ENCODE data around the gene GLB1L2.

Gene GLB1L2

GRCh38 chr11:134370526-134371435, 39.0 kb downstream of the GLB1L2 start:
- no peak for DNase-seq

DNA sequence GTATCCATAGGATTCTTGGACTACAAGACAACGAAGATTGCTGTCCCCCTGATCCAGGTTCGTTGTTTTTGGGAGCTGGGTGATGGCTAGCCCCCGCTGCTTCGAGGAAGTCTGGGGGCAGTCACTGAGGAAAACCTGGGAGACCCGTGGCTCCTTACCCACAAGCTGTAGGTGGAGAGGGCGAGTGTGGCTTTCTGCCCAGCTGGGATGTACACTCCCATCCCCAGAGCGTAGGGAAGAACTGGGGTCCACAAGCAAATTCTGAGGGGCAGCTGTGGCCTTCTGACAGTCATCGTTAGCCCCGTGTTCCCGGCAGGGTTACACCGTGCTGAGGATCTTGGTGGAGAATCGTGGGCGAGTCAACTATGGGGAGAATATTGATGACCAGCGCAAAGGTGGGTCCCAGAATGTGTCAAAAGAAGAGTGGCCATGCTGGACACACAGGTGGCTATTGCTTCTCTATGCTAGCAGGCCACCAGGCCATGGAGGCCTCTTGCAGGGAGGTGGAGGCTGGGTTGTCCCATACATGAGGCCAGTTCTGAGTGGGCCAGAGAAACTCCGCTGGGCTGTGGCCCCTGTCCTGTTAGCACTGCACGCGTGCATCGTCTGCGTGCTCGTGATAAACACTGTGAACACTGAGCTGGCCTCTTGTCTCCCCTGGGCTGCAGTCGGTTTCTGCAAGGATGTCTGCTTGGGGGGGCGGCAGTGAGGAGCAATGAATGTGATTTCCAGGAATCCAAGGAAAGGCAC, 39.8 kb downstream of the GLB1L2 start:
- DNase-seq = no peak

DNA sequence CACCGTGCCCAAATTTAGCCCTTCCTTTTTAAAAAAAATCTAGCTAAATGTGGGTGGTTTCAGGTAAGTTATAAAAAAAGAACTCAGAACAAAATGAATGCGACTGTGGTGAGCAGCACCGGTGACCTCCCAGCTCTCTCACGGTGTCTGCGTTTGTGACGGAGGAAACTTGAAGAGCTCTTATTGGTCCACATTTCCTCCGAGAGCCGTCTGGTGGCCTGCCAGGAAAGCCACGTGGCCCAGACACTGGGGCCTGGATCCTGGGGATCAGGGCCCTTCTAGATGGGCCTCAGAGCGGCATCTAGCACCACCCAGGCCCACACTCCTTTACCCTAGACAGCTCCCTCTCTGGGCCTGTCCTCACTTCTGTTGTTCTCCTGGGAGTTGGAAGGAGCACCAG, 40.7 kb downstream of the GLB1L2 start:
- no peak for DNase-seq

GRCh38 chr11:134372961-134373360, 41.2 kb downstream of the GLB1L2 start:
- no peak for DNase-seq

DNA sequence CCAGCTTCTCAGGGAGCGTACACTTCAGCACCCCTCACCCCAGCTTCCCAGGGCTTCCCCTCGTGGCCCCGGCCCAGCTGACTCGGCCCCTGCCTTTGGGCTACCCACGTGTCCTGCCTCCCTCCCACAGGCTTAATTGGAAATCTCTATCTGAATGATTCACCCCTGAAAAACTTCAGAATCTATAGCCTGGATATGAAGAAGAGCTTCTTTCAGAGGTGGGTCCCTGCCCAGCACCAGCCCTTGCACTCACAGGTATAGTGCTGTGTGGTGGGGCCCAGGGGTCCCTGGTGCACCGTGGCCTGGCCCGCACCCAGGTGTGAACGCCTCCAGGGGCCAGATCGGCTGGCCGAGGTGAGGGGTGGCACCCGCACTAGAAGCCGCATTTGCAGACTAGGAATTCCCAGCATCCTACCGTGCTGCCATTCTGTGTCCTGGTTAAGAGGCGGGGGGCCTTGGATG, 41.8 kb downstream of the GLB1L2 start:
- no peak for DNase-seq

- no peak for DNase-seq
Measured at GRCh38 chr11:134374171-134374570, 42.4 kb downstream of the GLB1L2 start.

- DNase-seq = no peak
Measured at GRCh38 chr11:134374891-134375550, 43.2 kb downstream of the GLB1L2 start.

DNA sequence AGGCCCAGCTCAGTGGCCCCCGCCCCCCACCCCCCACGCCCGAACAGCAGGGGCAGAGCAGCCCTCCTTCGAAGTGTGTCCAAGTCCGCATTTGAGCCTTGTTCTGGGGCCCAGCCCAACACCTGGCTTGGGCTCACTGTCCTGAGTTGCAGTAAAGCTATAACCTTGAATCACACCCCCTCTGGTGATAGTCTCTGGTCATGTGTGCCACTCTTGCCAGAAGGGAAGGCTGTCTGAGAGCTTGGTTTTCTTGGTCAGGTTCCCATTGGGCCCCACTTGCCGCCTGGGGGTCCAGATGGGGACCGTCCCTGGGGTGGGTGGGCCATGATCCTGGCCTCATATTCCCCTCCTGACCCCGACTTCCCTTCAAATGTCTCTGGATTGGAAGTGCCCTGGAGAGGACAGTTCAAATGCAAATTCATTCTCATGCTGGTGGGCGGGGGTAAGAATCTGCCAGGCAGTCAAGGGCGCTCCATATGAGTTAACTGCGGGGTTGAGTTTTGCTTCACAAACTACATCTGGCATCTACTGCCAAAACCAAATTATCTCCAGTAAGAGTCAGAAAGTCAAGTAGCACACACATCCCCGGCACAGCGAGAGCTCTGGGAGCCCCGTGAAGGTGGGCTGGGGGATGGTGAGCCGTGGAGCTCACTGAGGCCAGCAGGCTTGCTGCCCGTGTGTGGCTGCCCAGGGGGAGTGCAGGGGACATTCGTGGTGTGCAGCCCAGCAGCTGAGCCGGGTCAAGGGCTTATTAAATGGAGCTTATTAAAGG, 44.5 kb downstream of the GLB1L2 start:
- no peak for DNase-seq

GRCh38 chr11:134377876-134378275, 46.1 kb downstream of the GLB1L2 start:
- no peak for DNase-seq

DNA sequence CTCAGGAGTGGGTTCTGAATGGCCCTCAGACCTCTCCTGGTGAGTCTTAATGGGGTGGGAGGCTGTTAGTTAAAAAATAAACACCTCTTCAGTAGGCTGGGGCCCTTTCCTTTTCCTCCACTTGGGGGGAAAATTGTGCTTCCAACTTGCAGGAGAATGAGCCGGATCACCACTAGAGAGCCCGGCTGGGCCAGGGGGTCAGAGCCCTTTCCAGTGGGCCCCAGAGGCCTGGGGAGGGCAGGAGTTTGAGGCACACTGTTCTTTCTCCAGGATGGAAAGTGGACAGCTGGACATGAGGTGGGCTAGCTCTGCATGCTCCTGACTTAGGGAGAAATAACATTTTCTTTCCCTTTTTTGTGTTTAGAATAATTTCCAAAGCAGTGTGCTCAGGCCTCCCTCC, 47.5 kb downstream of the GLB1L2 start:
- DNase-seq = no peak

DNA sequence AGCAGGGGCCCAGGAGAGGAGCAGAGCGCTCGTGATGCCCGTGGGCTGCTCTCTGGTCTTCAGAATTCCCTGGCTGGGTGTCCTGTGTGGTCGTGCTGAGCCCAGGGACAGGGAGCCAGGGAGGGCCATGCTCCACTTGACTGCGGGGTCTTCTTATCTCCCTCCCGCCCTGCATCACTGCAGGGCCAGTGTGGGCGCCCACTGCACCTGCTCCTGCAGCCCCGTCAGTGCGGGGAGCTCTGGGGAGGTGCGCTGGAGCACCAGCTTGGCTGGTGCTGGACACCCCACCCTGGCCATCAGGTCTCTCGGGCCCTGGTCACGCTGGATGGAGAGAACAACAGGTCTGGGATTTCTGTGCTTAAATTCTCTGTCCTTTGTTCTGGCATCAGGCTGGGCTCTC, 48.4 kb downstream of the GLB1L2 start:
- DNase-seq = no peak

DNA sequence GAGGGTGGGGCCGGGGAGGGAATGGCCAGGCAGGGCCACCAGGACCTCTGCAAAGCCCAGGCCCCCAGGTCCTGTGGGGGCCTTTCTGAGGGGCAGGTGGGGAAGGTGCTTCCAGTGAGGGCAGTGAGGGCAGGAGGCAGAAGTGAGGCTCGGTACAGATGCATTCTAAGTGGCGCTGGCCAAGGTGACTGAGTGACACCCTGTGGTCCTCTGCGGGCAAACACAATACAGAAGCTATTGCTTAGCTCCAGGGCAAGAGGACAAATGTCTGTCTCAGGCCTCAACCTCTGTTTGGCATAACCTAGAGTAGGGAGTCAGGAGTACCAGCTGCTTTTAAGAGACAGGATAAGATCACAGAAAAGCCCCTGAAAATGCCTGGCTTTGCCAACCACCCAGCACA, 49.0 kb downstream of the GLB1L2 start:
- DNase-seq = no peak

DNA sequence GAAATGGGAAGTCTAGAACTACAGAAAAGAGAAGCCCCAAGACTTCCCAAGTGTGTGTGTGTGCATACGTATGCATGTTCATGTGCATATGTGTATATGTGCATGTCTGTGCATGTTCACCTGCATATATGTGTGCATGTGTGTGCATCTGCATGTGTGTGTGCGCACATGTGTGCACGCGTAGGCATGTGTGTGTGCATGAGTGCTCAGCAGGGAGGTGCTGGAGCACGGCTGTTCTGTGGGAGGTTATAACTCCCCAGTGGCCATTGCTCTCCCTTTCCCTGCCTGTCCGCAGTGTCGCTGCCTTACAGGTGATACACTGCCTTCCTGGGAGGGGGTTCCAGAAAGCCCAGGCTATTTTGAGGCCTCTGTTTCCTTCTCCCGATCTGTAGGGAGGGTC, 50.5 kb downstream of the GLB1L2 start:
- DNase-seq = no peak

GRCh38 chr11:134382830-134383229, 51.0 kb downstream of the GLB1L2 start:
- no peak for DNase-seq

GRCh38 chr11:134383576-134384221, 51.9 kb downstream of the GLB1L2 start:
- DNase-seq = no peak

- no peak for DNase-seq
Measured at GRCh38 chr11:134384406-134384805, 52.6 kb downstream of the GLB1L2 start.

DNA sequence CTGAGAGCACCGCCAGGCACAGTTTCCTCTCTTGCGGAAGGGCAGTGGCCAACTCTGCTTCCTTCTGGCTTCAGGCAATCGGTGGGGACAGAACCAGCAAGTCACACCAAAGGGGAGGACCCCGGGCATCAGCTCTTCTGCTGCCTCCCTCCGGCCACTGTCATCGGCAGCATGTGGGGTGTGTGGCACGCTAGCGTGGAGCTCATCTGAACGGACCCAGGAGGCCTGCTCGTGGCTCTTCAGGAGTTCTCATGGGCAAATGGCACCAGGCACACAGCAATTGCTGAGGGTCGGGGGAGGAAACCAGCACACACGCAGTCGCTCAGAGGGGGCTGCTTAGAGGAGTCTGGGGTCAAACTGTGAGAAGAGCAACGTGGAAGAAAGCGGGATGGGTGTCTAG, 53.4 kb downstream of the GLB1L2 start:
- no peak for DNase-seq

DNA sequence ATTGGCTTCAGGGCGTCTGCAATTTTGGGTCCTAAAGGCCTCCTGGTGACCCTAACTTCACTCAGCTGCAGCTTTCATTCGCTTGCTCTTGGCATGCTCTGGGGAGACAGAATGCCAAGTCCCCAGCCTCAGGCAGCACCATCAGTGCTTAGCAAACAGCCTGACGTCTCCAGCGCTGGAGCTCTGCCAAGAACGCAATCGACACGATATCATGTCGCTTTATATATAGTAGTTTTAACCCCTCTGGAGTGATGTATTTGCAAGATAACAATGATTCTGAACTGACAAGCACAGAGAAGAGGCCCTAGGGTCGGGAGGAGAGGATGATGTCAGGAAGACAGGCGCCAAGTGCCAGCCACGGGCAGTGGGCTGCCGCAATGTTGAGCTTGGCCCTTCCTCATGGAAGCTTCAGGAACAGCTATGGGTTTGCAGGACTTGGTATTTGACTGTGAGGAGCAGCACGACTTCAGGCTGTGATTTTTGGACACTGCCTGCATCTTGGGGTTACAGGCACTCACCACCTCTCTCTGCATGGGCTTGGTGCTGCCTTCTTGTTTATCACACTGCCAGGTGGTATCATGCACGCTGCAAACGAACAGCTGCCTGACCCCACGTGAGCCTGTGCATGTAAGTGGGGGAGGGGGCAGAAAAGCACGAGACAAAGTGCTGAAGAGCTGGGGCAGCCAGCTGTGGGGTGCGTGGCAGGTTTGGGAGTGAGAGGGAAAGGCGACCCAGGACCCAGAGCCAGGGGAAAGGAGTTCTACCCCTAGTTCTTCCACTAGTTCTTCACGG, 54.2 kb downstream of the GLB1L2 start:
- DNase-seq = no peak

GRCh38 chr11:134386945-134387344, 55.2 kb downstream of the GLB1L2 start:
- DNase-seq = no peak

- DNase-seq = no peak
Measured at GRCh38 chr11:134387501-134387900, 55.7 kb downstream of the GLB1L2 start.

- no peak for DNase-seq
Measured at GRCh38 chr11:134388590-134388989, 56.8 kb downstream of the GLB1L2 start.
